A549 (cell line): ENCODE results near the gene MINDY3. TPM values are rescaled to one million over a fixed set of nuclear protein-coding genes. Genes with fewer than 3 reads are reported as not detected.

ENCODE experiments used
- ATAC-seq, 2 experiments: fragments of 200-7000 bp in 1 of 2; fragments of >200 bp in 1 of 2; cut with Nextera tagmentation in 1 of 2; cut with Tn5 transposase in 1 of 2; 3 replicates each; pipeline versions ENCODE4 v1.8.0 to v1.9.1; 2018 to 2020; ENCODE audit warnings: mild to moderate bottlenecking in 1 of 2, moderate library complexity in 1 of 2
- CTCF ChIA-PET: fragments of 300-600 bp; sonication (Branson Sonifier 250); formaldehyde crosslinking; extraction: SDS; loops from one replicate; lab custom pipeline; 2021; ENCODE audit warnings: antibody characterized with exemption, inconsistent platforms; lab: Yijun Ruan, JAX
- POLR2A ChIA-PET: fragments of 350-600 bp; formaldehyde crosslinking; extraction: SDS; loops from one replicate; lab custom pipeline; 2021; ENCODE audit warnings: antibody characterized with exemption, inconsistent platforms; lab: Yijun Ruan, JAX
- DNase-seq, 2 experiments: peaks; one replicate each; pipeline versions ENCODE4 v3.0.0 to v3.0.0-alpha.2; 2011 to 2016; ENCODE audit warnings: low read depth in 1 of 2, low spot score in 1 of 2
- FAIRE-seq: peaks from 2 replicates; lab custom pipeline; 2011; peaks lifted over from hg19 to GRCh38; lab: Jason Lieb, UNC
- H3K27ac ChIP-seq, 2 experiments: fragments of >200 bp; sonication (Bioruptor Twin); formaldehyde crosslinking; 3 replicates each; pipeline ENCODE4 v1.5.1; 2016 to 2017
- H3K4me1 ChIP-seq: fragments of >200 bp; sonication (Bioruptor Twin); formaldehyde crosslinking; 3 replicates; pipeline ENCODE4 v1.6.1; 2016
- H3K4me2 ChIP-seq: fragments of >200 bp; sonication (Bioruptor Twin); formaldehyde crosslinking; 3 replicates; pipeline ENCODE4 v1.6.1; 2016
- H3K4me3 ChIP-seq: fragments of >200 bp; sonication (Bioruptor Twin); formaldehyde crosslinking; 3 replicates; pipeline ENCODE4 v1.5.1; 2016
- H3K9me3 ChIP-seq: fragments of >200 bp; sonication (Bioruptor Twin); formaldehyde crosslinking; 3 replicates; pipeline ENCODE4 v1.6.1; 2016
- CHD2 ChIP-seq: fragments of 150-350 bp; IDR thresholded peaks from 2 replicates; pipeline ENCODE4 v1.6.1; 2014; ENCODE audit warnings: low read length; ENCODE audit not compliant: partially characterized antibody
- EP300 ChIP-seq, 2 experiments: fragments of >200 bp; sonication (Bioruptor Twin); formaldehyde crosslinking; IDR thresholded peaks; 2 replicates in 1 of 2; 3 replicates in 1 of 2; pipeline ENCODE4 v1.6.1; 2016 to 2017
- FOSB ChIP-seq: fragments of 250-450 bp; sonication (Bioruptor Pico); IDR thresholded peaks from 2 replicates; pipeline ENCODE4 v1.5.0; 2020; ENCODE audit warnings: mild to moderate bottlenecking, moderate library complexity
- HOXB13 ChIP-seq: fragments of 250-450 bp; sonication (Bioruptor Pico); IDR thresholded peaks from 2 replicates; pipeline ENCODE4 v1.5.0; 2020; ENCODE audit warnings: low read depth, mild to moderate bottlenecking, moderate library complexity
- HOXB5 ChIP-seq: fragments of 250-450 bp; sonication (Bioruptor Pico); IDR thresholded peaks from 2 replicates; pipeline ENCODE4 v1.5.0; 2020; ENCODE audit warnings: mild to moderate bottlenecking, moderate library complexity
- JUN ChIP-seq, 2 experiments: fragments of >200 bp; sonication (Bioruptor Twin); formaldehyde crosslinking; IDR thresholded peaks; 2 replicates in 1 of 2; 3 replicates in 1 of 2; pipeline ENCODE4 v1.6.1; 2016 to 2017
- KDM5A ChIP-seq: fragments of 200-600 bp; sonication (generic); IDR thresholded peaks from 2 replicates; pipeline ENCODE4 v1.6.1; 2016; ENCODE audit warnings: antibody characterized with exemption, mild to moderate bottlenecking
- MAZ ChIP-seq: fragments of 150-350 bp; IDR thresholded peaks from 2 replicates; pipeline ENCODE4 v1.6.1; 2014; ENCODE audit warnings: antibody characterized with exemption, low read depth, low read length, borderline replicate concordance
- POLR2AphosphoS2 ChIP-seq: conservative IDR thresholded peaks from 2 replicates; pipeline ENCODE4 v1.6.1; 2012; ENCODE audit warnings: low read length, improper control_type of control experiment, inconsistent platforms
- RAD21 ChIP-seq, 2 experiments: fragments of >200 bp in 1 of 2; sonication (Bioruptor Twin) in 1 of 2; formaldehyde crosslinking in 1 of 2; IDR thresholded peaks in 1 of 2; conservative IDR thresholded peaks in 1 of 2; 2 replicates in 1 of 2; 3 replicates in 1 of 2; pipeline ENCODE4 v1.6.1; 2012 to 2018; ENCODE audit warnings: inconsistent platforms in 1 of 2
- RCOR1 ChIP-seq: fragments of 150-350 bp; IDR thresholded peaks from 2 replicates; pipeline ENCODE4 v1.6.1; 2014; ENCODE audit warnings: antibody characterized with exemption, low read length, low read depth
- SMC3 ChIP-seq: fragments of >200 bp; sonication (Bioruptor Twin); formaldehyde crosslinking; IDR thresholded peaks from 3 replicates; pipeline ENCODE4 v1.6.1; 2018; ENCODE audit warnings: inconsistent platforms
- TFCP2L1 ChIP-seq: fragments of 250-450 bp; sonication (Bioruptor Pico); IDR thresholded peaks from 2 replicates; pipeline ENCODE4 v1.5.0; 2021; ENCODE audit warnings: mild to moderate bottlenecking
- ZC3H11A ChIP-seq: fragments of 450-650 bp; IDR thresholded peaks from 2 replicates; pipeline ENCODE4 v1.6.1; 2014; ENCODE audit warnings: antibody characterized with exemption, mild to moderate bottlenecking
- ZFP36 ChIP-seq: fragments of 450-650 bp; IDR thresholded peaks from 2 replicates; pipeline ENCODE4 v1.6.1; 2014; ENCODE audit warnings: borderline replicate concordance; ENCODE audit not compliant: partially characterized antibody
- WGBS: methylation state at CpG from one replicate; pipeline ENCODE4 v1.1.6; 2017; ENCODE audit errors: missing lambda C conversion rate; 5-methylcytosine and 5-hydroxymethylcytosine counted together
- polyA plus RNA-seq, 4 experiments: library from polyadenylated mRNA; depleted of rRNA in 3 of 4; stranded (reverse); fragments of >200 nt; fragmentation: RNase III in 1 of 4; extraction: RNeasy Plus Mini Kit Qiagen cat#74134 plus additional on column Dnase treatment in 1 of 4; gene quantifications; 2 replicates in 3 of 4; 3 replicates in 1 of 4; pipeline ENCODE4 v1.2.3, GENCODE V29; 2011 to 2017
- TF ChIP-seq, protein P1 (sequence below): fragments of 250-450 bp; sonication (Bioruptor Pico); IDR thresholded peaks from 2 replicates; pipeline ENCODE4 v1.5.0; 2021; ENCODE audit warnings: mild to moderate bottlenecking, moderate library complexity, borderline replicate concordance
- TF ChIP-seq, protein P2 (sequence below): fragments of >200 bp; sonication (Bioruptor Twin); formaldehyde crosslinking; IDR thresholded peaks from 2 replicates; pipeline ENCODE4 v1.6.1; 2016
- TF ChIP-seq, protein P3 (sequence below): fragments of 200-600 bp; sonication (generic); IDR thresholded peaks from 2 replicates; pipeline ENCODE4 v1.6.1; 2016; ENCODE audit warnings: antibody characterized with exemption, mild to moderate bottlenecking, moderate library complexity

MINDY3 gene
- polyA plus RNA-seq, 2 of the 4 experiments (the other 2 are of a cell fraction): 14.4 to 25.3 TPM

GRCh38 chr10:15801641-15802040 lies 58.7 kb downstream of the MINDY3 start:
- no peak overlapping the region for H3K27ac ChIP-seq
- no peak for ATAC-seq
- TF ChIP-seq POLR2AphosphoS2 (no peak), HOXB5 (CRISPR knock-in tag) (no peak), KDM5A (no peak), TFCP2L1 (CRISPR knock-in tag) (no peak), RCOR1 (no peak), ZC3H11A (no peak), HOXB13 (CRISPR knock-in tag) (no peak), CHD2 (no peak)
- DNase-seq: no peak
- H3K4me1 ChIP-seq: no peaks in the 10 kb centered on the region
- POLR2A ChIA-PET: no interaction called here
- 0 out of 3 replicates have a peak, but pooled peaks cover 8% of the 10 kb centered on the region for H3K9me3 ChIP-seq
- CTCF ChIA-PET: no interaction called here
- FAIRE-seq: no peak
- 96% methylated on average over 3 of the region's 3 CpGs for WGBS
- H3K4me2 ChIP-seq: no peak overlapping the region
- H3K4me3 ChIP-seq: no peak overlapping the region

GRCh38 chr10:15801147-15801546 lies 59.2 kb downstream of the MINDY3 start:
- POLR2A ChIA-PET: no interaction called here
- TF ChIP-seq, protein P1, sequence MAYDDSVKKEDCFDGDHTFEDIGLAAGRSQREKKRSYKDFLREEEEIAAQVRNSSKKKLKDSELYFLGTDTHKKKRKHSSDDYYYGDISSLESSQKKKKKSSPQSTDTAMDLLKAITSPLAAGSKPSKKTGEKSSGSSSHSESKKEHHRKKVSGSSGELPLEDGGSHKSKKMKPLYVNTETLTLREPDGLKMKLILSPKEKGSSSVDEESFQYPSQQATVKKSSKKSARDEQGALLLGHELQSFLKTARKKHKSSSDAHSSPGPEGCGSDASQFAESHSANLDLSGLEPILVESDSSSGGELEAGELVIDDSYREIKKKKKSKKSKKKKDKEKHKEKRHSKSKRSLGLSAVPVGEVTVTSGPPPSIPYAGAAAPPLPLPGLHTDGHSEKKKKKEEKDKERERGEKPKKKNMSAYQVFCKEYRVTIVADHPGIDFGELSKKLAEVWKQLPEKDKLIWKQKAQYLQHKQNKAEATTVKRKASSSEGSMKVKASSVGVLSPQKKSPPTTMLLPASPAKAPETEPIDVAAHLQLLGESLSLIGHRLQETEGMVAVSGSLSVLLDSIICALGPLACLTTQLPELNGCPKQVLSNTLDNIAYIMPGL (CRISPR knock-in tag): no peak
- no peak for TF ChIP-seq JUN (IDR thresholded peaks at IDR 0.05)
- no peak for TF ChIP-seq RAD21 (conservative IDR thresholded peaks at IDR 0.05 in 1 of 2, IDR thresholded peaks at IDR 0.05 in 1 of 2)
- TF ChIP-seq EP300 (IDR thresholded peaks at IDR 0.05): no peak
- no peak for TF ChIP-seq MAZ
- no peak for TF ChIP-seq SMC3
- TF ChIP-seq, protein P2, sequence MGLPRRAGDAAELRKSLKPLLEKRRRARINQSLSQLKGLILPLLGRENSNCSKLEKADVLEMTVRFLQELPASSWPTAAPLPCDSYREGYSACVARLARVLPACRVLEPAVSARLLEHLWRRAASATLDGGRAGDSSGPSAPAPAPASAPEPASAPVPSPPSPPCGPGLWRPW: no peak
- TF ChIP-seq, protein P3, sequence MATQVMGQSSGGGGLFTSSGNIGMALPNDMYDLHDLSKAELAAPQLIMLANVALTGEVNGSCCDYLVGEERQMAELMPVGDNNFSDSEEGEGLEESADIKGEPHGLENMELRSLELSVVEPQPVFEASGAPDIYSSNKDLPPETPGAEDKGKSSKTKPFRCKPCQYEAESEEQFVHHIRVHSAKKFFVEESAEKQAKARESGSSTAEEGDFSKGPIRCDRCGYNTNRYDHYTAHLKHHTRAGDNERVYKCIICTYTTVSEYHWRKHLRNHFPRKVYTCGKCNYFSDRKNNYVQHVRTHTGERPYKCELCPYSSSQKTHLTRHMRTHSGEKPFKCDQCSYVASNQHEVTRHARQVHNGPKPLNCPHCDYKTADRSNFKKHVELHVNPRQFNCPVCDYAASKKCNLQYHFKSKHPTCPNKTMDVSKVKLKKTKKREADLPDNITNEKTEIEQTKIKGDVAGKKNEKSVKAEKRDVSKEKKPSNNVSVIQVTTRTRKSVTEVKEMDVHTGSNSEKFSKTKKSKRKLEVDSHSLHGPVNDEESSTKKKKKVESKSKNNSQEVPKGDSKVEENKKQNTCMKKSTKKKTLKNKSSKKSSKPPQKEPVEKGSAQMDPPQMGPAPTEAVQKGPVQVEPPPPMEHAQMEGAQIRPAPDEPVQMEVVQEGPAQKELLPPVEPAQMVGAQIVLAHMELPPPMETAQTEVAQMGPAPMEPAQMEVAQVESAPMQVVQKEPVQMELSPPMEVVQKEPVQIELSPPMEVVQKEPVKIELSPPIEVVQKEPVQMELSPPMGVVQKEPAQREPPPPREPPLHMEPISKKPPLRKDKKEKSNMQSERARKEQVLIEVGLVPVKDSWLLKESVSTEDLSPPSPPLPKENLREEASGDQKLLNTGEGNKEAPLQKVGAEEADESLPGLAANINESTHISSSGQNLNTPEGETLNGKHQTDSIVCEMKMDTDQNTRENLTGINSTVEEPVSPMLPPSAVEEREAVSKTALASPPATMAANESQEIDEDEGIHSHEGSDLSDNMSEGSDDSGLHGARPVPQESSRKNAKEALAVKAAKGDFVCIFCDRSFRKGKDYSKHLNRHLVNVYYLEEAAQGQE: no peak
- TF ChIP-seq ZFP36: no peak
- TF ChIP-seq CHD2: no peak
- no peak for TF ChIP-seq FOSB (CRISPR knock-in tag)
- no peak for TF ChIP-seq HOXB5 (CRISPR knock-in tag)
- ATAC-seq: no peak
- H3K9me3 ChIP-seq: 0 out of 3 replicates have a peak, but pooled peaks cover 8% of the 10 kb centered on the region
- no peak overlapping the region for H3K4me2 ChIP-seq
- no peak overlapping the region for H3K27ac ChIP-seq
- 93% methylated on average over 1 of the region's 1 CpG for WGBS
- no peaks in the 10 kb centered on the region for H3K4me1 ChIP-seq
- DNase-seq: no peak
- CTCF ChIA-PET: interaction anchor here (1.1 kb wide), 1 partner anchor 101 kb away, joined by 3 read pairs; no protein-coding TSS in a partner anchor
- H3K4me3 ChIP-seq: no peak overlapping the region
- FAIRE-seq: no peak
